H9 (cell line): ENCODE results near the gene BIRC3. TPM values are rescaled to one million over a fixed set of nuclear protein-coding genes. Genes with fewer than 3 reads are reported as not detected.

ENCODE experiments used
- DNase-seq: peaks from one replicate; pipeline ENCODE4 v3.0.0-alpha.2; 2017
- H2AFZ ChIP-seq: one replicate; pipeline ENCODE4 v1.6.1; 2013; ENCODE audit warnings: mild to moderate bottlenecking, low read length, control low read depth, moderate library complexity
- H2AK5ac ChIP-seq: 2 replicates; pipeline ENCODE4 v1.6.1; 2013; ENCODE audit warnings: low read length, control low read depth, mixed read lengths; ENCODE audit not compliant: insufficient read length
- H2BK120ac ChIP-seq: one replicate; pipeline ENCODE4 v1.6.1; 2013; ENCODE audit warnings: low read depth, mild to moderate bottlenecking, low read length, control low read depth, inconsistent platforms; ENCODE audit not compliant: poor library complexity, severe bottlenecking
- H2BK12ac ChIP-seq: 2 replicates; pipeline ENCODE4 v1.6.1; 2013; ENCODE audit warnings: low read length, control low read depth, mixed read lengths, low read depth; ENCODE audit not compliant: insufficient read length
- H2BK15ac ChIP-seq: 2 replicates; pipeline ENCODE4 v1.6.1; 2013; ENCODE audit warnings: low read depth, low read length, control low read depth
- H2BK20ac ChIP-seq: one replicate; pipeline ENCODE4 v1.6.1; 2013; ENCODE audit warnings: low read depth, mild to moderate bottlenecking, low read length, control low read depth, inconsistent platforms; ENCODE audit not compliant: poor library complexity, severe bottlenecking
- H2BK5ac ChIP-seq: 2 replicates; pipeline ENCODE4 v1.6.1; 2013; ENCODE audit warnings: low read length, control low read depth, mixed read lengths; ENCODE audit not compliant: insufficient read length
- H3K14ac ChIP-seq: 2 replicates; pipeline ENCODE4 v1.6.1; 2013; ENCODE audit warnings: low read length, control low read depth; ENCODE audit not compliant: insufficient read depth
- H3K18ac ChIP-seq: 2 replicates; pipeline ENCODE4 v1.6.1; 2013; ENCODE audit warnings: low read depth, mild to moderate bottlenecking, mixed read lengths, low read length, control low read depth; ENCODE audit not compliant: insufficient read length
- H3K23ac ChIP-seq: 2 replicates; pipeline ENCODE4 v1.6.1; 2013; ENCODE audit warnings: low read length, control low read depth, mixed read lengths, low read depth; ENCODE audit not compliant: insufficient read length
- H3K23me2 ChIP-seq: 2 replicates; pipeline ENCODE4 v1.6.1; 2013; ENCODE audit warnings: low read depth, mild to moderate bottlenecking, mixed read lengths, low read length, control low read depth; ENCODE audit not compliant: insufficient read length, poor library complexity, severe bottlenecking
- H3K27ac ChIP-seq: 2 replicates; pipeline ENCODE4 v1.5.1; 2013; ENCODE audit warnings: low read length, control low read depth, mixed read lengths, low read depth; ENCODE audit not compliant: insufficient read length
- H3K27me3 ChIP-seq: 2 replicates; pipeline ENCODE4 v1.6.1; 2013; ENCODE audit warnings: low read length, control low read depth, inconsistent platforms; ENCODE audit not compliant: insufficient read depth
- H3K4ac ChIP-seq: 2 replicates; pipeline ENCODE4 v1.6.1; 2013; ENCODE audit warnings: low read depth, mild to moderate bottlenecking, control low read depth, inconsistent platforms, low read length, moderate library complexity
- H3K4me1 ChIP-seq: 2 replicates; pipeline ENCODE4 v1.6.1; 2013; ENCODE audit warnings: low read length, control low read depth, inconsistent platforms; ENCODE audit not compliant: insufficient read depth
- H3K4me2 ChIP-seq: 2 replicates; pipeline ENCODE4 v1.6.1; 2013; ENCODE audit warnings: low read length, control low read depth, mixed read lengths; ENCODE audit not compliant: insufficient read length, insufficient read depth
- H3K56ac ChIP-seq: 2 replicates; pipeline ENCODE4 v1.6.1; 2013; ENCODE audit warnings: low read depth, mild to moderate bottlenecking, mixed read lengths, low read length, control low read depth; ENCODE audit not compliant: insufficient read length
- H3K79me1 ChIP-seq: 2 replicates; pipeline ENCODE4 v1.6.1; 2013; ENCODE audit warnings: low read depth, mild to moderate bottlenecking, moderate library complexity, low read length, control low read depth, inconsistent platforms; ENCODE audit not compliant: insufficient read depth, poor library complexity, severe bottlenecking
- H3K79me2 ChIP-seq: 2 replicates; pipeline ENCODE4 v1.6.1; 2013; ENCODE audit warnings: low read length, control low read depth, inconsistent platforms; ENCODE audit not compliant: insufficient read depth
- H3K9ac ChIP-seq: 2 replicates; pipeline ENCODE4 v1.6.1; 2013; ENCODE audit warnings: low read length, control low read depth, mixed read lengths; ENCODE audit not compliant: insufficient read length; ENCODE audit errors: extremely low read depth
- H3K9me3 ChIP-seq: one replicate; pipeline ENCODE4 v1.6.1; 2013; ENCODE audit warnings: low read depth, low read length, inconsistent platforms; ENCODE audit not compliant: control insufficient read depth
- H3T11ph ChIP-seq: one replicate; pipeline ENCODE4 v1.6.1; 2013; ENCODE audit warnings: mild to moderate bottlenecking, low read length, control low read depth, inconsistent platforms
- H4K20me1 ChIP-seq: one replicate; pipeline ENCODE4 v1.6.1; 2013; ENCODE audit not compliant: control insufficient read depth, insufficient read length, insufficient read depth
- H4K5ac ChIP-seq: 2 replicates; pipeline ENCODE4 v1.6.1; 2013; ENCODE audit warnings: low read depth, mild to moderate bottlenecking, mixed read lengths, low read length, control low read depth; ENCODE audit not compliant: insufficient read length
- H4K8ac ChIP-seq: replicated peaks from 2 replicates; pipeline ENCODE4 v1.6.1; 2013; ENCODE audit warnings: low read length, control low read depth, mixed read lengths, low read depth; ENCODE audit not compliant: insufficient read length
- H4K91ac ChIP-seq: 2 replicates; pipeline ENCODE4 v1.6.1; 2013; ENCODE audit warnings: low read depth, mild to moderate bottlenecking, moderate library complexity, mixed read lengths, low read length, control low read depth; ENCODE audit not compliant: insufficient read length
- H3K27ac Mint-ChIP-seq, 3 experiments: 2 replicates in 2 of 3; 3 replicates in 1 of 3; pipeline ENCODE4 v1.8.0; 2020 to 2021; ENCODE audit warnings: mixed read lengths in 3 of 3, mild to moderate bottlenecking in 1 of 3, moderate library complexity in 1 of 3
- H3K27me3 Mint-ChIP-seq: 2 replicates; pipeline ENCODE4 v1.8.0; 2021; ENCODE audit warnings: low read depth, mild to moderate bottlenecking, moderate library complexity, mixed read lengths
- H3K36me3 Mint-ChIP-seq, 3 experiments: 2 replicates in 2 of 3; 3 replicates in 1 of 3; pipeline ENCODE4 v1.8.0; 2020 to 2021; ENCODE audit warnings: low read depth in 3 of 3, mixed read lengths in 3 of 3; ENCODE audit not compliant: insufficient read depth in 1 of 3
- H3K4me1 Mint-ChIP-seq, 2 experiments: 2 replicates each; pipeline ENCODE4 v1.8.0; 2020; ENCODE audit warnings: mixed read lengths in 2 of 2
- H3K4me3 Mint-ChIP-seq, 2 experiments: 2 replicates in 1 of 2; 3 replicates in 1 of 2; pipeline ENCODE4 v1.8.0; 2020 to 2021; ENCODE audit warnings: mild to moderate bottlenecking in 2 of 2, mixed read lengths in 2 of 2, moderate library complexity in 1 of 2
- H3K9me3 Mint-ChIP-seq, 2 experiments: 2 replicates in 1 of 2; 3 replicates in 1 of 2; pipeline ENCODE4 v1.8.0; 2020; ENCODE audit warnings: mild to moderate bottlenecking in 2 of 2, mixed read lengths in 2 of 2, moderate library complexity in 1 of 2
- WGBS: extraction: QIAGEN DNeasy Blood & Tissue Kit; methylation state at CpG from one replicate; pipeline ENCODE4 v1.1.7; 2013; ENCODE audit warnings: missing lambda C conversion rate, low lambda C conversion rate, mixed read lengths; ENCODE audit not compliant: insufficient read length; ENCODE audit errors: extremely low coverage; 5-methylcytosine and 5-hydroxymethylcytosine counted together
- total RNA-seq: library from RNA; stranded (reverse); gene quantifications from 2 replicates; pipeline ENCODE4 v1.2.1, GENCODE V29; 2021
- TF ChIP-seq, protein P1 (sequence below): fragments of 200-600 bp; sonication (generic); conservative IDR thresholded peaks from 3 replicates; pipeline ENCODE4 v1.8.0; 2021; ENCODE audit warnings: antibody characterized with exemption, mild to moderate bottlenecking

Gene BIRC3
- total RNA-seq, 1 experiment from 2014 or later: 0.04 TPM

DNA sequence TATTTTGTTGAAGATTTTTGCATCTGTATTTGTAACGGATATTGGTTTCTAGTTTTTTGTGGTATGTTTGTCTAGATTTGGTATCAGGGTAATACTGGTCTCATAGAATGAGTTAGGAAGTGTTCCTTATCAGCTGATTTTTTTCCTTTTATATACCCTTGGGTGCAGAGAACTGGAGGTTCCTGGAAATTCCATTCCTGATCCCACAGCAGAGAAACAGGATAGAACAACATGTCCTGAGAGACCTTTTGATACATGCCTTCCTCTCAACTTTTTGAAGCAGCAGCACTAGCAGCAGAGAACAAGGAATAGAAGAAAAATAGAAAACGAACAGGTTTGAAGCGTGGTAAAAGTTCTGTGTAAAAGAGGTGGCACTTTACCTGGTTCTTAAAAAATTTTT lies 66.6 kb downstream of the BIRC3 start:
- Histone ChIP-seq H2BK5ac (no peak overlapping the region), H2BK15ac (no peak overlapping the region), H2AFZ (no peak overlapping the region), H4K91ac (no peak overlapping the region), H3K79me2 (no peaks in the 10 kb centered on the region), H3K27ac (no peak overlapping the region), H3K23ac (no peak overlapping the region), H3K56ac (no peak overlapping the region), H3K27me3 (no peaks in the 10 kb centered on the region), H3T11ph (no peak overlapping the region), H2BK12ac (no peak overlapping the region), H3K18ac (no peak overlapping the region), H3K9ac (no peak overlapping the region), H2BK120ac (no peak overlapping the region), H3K4me2 (no peak overlapping the region), H2BK20ac (no peak overlapping the region), H3K14ac (no peak overlapping the region), H3K79me1 (no peaks in the 10 kb centered on the region), H2AK5ac (no peak overlapping the region), H3K23me2 (no peaks in the 10 kb centered on the region), H4K20me1 (no peaks in the 10 kb centered on the region), H3K4me1 (no peaks in the 10 kb centered on the region), H4K5ac (no peak overlapping the region), H4K8ac (no peak overlapping the region), H3K4ac (no peak overlapping the region), H3K9me3 (no peaks in the 10 kb centered on the region)
- no peak overlapping the region; a peak in 1 of 7 replicates for H3K27ac Mint-ChIP-seq
- H3K4me3 Mint-ChIP-seq: no peak overlapping the region
- H3K9me3 Mint-ChIP-seq: no peaks in the 10 kb centered on the region
- H3K36me3 Mint-ChIP-seq: peaks cover 3 to 34% (median 23%) of the 10 kb centered on the region in 3 experiments; a peak in 5 of 7 replicates
- H3K4me1 Mint-ChIP-seq: peaks cover 16 to 18% of the 10 kb centered on the region in 2 experiments
- no peak for DNase-seq
- TF ChIP-seq, protein P1, sequence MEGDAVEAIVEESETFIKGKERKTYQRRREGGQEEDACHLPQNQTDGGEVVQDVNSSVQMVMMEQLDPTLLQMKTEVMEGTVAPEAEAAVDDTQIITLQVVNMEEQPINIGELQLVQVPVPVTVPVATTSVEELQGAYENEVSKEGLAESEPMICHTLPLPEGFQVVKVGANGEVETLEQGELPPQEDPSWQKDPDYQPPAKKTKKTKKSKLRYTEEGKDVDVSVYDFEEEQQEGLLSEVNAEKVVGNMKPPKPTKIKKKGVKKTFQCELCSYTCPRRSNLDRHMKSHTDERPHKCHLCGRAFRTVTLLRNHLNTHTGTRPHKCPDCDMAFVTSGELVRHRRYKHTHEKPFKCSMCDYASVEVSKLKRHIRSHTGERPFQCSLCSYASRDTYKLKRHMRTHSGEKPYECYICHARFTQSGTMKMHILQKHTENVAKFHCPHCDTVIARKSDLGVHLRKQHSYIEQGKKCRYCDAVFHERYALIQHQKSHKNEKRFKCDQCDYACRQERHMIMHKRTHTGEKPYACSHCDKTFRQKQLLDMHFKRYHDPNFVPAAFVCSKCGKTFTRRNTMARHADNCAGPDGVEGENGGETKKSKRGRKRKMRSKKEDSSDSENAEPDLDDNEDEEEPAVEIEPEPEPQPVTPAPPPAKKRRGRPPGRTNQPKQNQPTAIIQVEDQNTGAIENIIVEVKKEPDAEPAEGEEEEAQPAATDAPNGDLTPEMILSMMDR: no peak
- H3K27me3 Mint-ChIP-seq: no peaks in the 10 kb centered on the region
- WGBS: no CpG with 5 or more reads among the region's 3 CpGs
